ENCODE data around the gene ADGRA1. TPM values are rescaled to one million over a fixed set of nuclear protein-coding genes. Genes with fewer than 3 reads are reported as not detected.

ADGRA1 gene
- total and polyA plus RNA-seq, 2 experiments from 2014 or later: 0.23 to 0.52 TPM

DNA sequence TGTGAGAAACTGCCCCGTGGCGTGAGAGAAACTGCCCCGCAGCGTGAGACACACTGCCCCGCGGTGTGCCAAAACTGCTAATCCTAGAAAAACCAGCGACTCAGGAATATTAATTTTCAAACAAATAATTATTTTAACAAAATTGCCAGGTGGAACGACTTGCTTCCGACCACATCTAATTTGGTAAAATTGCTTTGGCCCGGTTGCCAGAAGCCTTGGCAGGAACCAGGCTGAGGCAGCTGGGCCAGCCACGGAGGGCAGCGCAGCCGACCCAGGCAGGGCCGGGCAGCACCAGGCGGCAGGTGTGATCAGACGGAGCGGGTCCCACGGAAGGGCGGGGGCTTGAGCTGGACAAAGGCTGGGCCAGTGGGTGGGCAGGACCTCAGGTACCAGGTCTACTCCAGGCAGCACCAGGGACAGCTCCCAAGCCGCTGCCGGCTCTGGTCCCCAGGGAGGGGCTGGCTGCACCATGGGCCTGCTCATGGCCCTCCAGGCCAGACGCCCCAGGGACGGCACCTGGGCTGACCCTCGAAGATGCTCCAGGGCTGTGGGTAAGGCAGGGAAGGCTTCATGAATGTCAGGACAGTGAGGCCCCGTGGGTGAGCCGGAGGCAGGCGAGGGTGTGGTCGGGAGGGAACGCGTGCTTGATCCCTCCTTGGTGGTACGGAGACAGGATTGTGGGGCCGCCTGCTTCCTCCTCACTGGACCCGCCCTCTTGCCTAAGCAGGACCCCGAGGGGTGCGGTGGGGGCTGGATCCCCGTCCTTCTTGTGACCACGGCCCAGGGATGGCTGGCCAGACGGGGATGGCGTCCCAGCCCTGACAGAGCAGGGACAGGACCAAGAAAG, 7.7 kb upstream of the ADGRA1 start:
- H3K4me3 ChIP-seq: no peak overlapping the region
- Mint-ChIP-seq H3K36me3 (ENCODE audit: low read depth) (no peaks in the 10 kb centered on the region), H3K27ac (no peak overlapping the region), H3K9me3 (no peaks in the 10 kb centered on the region), H3K4me1 (no peaks in the 10 kb centered on the region; the same call in 2 of the 3 replicates), H3K27me3 (ENCODE audit: insufficient read depth, low read depth, poor library complexity) (peaks cover 7% of the 10 kb centered on the region), H3K4me3 (no peak overlapping the region)
- H3K4me2 ChIP-seq: no peak overlapping the region
- no peaks in the 10 kb centered on the region for H4K20me1 ChIP-seq (replicated peaks; ENCODE audit: insufficient read depth)
- DNase-seq (ENCODE audit: low spot score) (peak; percentile 79), ATAC-seq (peak; percentile 94)
- no peak overlapping the region for H3K27ac ChIP-seq (ENCODE audit: low read depth)
- H3K36me3 ChIP-seq (ENCODE audit: insufficient read depth): no peaks in the 10 kb centered on the region
- H3K79me2 ChIP-seq (replicated peaks; ENCODE audit: insufficient read depth): no peaks in the 10 kb centered on the region
- TF ChIP-seq ETS1 (IDR thresholded peaks at IDR 0.05): no peak
- TF ChIP-seq, protein P1, sequence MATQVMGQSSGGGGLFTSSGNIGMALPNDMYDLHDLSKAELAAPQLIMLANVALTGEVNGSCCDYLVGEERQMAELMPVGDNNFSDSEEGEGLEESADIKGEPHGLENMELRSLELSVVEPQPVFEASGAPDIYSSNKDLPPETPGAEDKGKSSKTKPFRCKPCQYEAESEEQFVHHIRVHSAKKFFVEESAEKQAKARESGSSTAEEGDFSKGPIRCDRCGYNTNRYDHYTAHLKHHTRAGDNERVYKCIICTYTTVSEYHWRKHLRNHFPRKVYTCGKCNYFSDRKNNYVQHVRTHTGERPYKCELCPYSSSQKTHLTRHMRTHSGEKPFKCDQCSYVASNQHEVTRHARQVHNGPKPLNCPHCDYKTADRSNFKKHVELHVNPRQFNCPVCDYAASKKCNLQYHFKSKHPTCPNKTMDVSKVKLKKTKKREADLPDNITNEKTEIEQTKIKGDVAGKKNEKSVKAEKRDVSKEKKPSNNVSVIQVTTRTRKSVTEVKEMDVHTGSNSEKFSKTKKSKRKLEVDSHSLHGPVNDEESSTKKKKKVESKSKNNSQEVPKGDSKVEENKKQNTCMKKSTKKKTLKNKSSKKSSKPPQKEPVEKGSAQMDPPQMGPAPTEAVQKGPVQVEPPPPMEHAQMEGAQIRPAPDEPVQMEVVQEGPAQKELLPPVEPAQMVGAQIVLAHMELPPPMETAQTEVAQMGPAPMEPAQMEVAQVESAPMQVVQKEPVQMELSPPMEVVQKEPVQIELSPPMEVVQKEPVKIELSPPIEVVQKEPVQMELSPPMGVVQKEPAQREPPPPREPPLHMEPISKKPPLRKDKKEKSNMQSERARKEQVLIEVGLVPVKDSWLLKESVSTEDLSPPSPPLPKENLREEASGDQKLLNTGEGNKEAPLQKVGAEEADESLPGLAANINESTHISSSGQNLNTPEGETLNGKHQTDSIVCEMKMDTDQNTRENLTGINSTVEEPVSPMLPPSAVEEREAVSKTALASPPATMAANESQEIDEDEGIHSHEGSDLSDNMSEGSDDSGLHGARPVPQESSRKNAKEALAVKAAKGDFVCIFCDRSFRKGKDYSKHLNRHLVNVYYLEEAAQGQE (IDR thresholded peaks at IDR 0.05; ENCODE audit: unreplicated experiment): peak; percentile 94
- H3K4me1 ChIP-seq (ENCODE audit: insufficient read depth): no peaks in the 10 kb centered on the region
- no peaks in the 10 kb centered on the region for H3K9me2 ChIP-seq (ENCODE audit: insufficient read depth)
- no peak overlapping the region for H2AFZ ChIP-seq
- no peaks in the 10 kb centered on the region for H3F3A ChIP-seq (replicated peaks; ENCODE audit: low read depth)
- no peaks in the 10 kb centered on the region for H3K27me3 ChIP-seq (ENCODE audit: insufficient read depth)

DNA sequence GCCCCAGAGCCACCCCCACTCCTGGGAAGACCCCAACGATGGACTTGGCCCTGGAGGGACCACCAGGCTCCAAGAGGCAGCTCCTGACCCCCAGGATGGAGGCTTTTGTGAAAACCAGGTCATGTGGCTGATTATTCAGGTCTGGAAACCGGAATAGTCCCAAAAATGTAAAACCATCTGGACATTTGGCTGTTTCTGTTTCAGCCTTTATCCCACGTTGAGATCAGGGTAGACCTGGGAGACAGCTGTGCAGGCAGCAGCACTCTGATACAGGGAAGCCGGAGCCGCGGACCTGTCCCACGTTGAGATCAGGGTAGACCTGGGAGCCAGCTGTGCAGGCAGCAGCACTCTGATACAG, 7.1 kb upstream of the ADGRA1 start:
- H3K27me3 ChIP-seq (ENCODE audit: insufficient read depth): no peaks in the 10 kb centered on the region
- H4K20me1 ChIP-seq (replicated peaks; ENCODE audit: insufficient read depth): no peaks in the 10 kb centered on the region
- H3K4me3 ChIP-seq: no peak overlapping the region
- ATAC-seq: no peak
- Mint-ChIP-seq H3K4me3 (no peak overlapping the region), H3K4me1 (no peaks in the 10 kb centered on the region; the same call in 2 of the 3 replicates), H3K36me3 (ENCODE audit: low read depth) (no peaks in the 10 kb centered on the region), H3K9me3 (no peaks in the 10 kb centered on the region; the same call in 2 of the 3 replicates), H3K27me3 (ENCODE audit: insufficient read depth, low read depth, poor library complexity) (peaks cover 9% of the 10 kb centered on the region), H3K27ac (no peak overlapping the region)
- DNase-seq (ENCODE audit: low spot score): no peak
- no peaks in the 10 kb centered on the region for H3K36me3 ChIP-seq (ENCODE audit: insufficient read depth)
- no peaks in the 10 kb centered on the region for H3F3A ChIP-seq (replicated peaks; ENCODE audit: low read depth)
- no peaks in the 10 kb centered on the region for H3K79me2 ChIP-seq (replicated peaks; ENCODE audit: insufficient read depth)
- H3K4me2 ChIP-seq: no peak overlapping the region
- no peak overlapping the region for H2AFZ ChIP-seq
- H3K9me2 ChIP-seq (ENCODE audit: insufficient read depth): no peaks in the 10 kb centered on the region
- no peaks in the 10 kb centered on the region for H3K4me1 ChIP-seq (ENCODE audit: insufficient read depth)
- no peak overlapping the region for H3K27ac ChIP-seq (ENCODE audit: low read depth)
- no peak for TF ChIP-seq JUNB (IDR thresholded peaks at IDR 0.05; ENCODE audit: unreplicated experiment)
- TF ChIP-seq POLR2AphosphoS5 (IDR thresholded peaks at IDR 0.05; ENCODE audit: low read depth): no peak
- no peak for TF ChIP-seq EZH2 (IDR thresholded peaks at IDR 0.05; ENCODE audit: low read depth, unreplicated experiment)
- TF ChIP-seq ZNF331 (CRISPR knock-in tag; IDR thresholded peaks at IDR 0.05; ENCODE audit: low read depth): no peak
- no peak for TF ChIP-seq NANOG (IDR thresholded peaks at IDR 0.05; ENCODE audit: borderline replicate concordance)
- TF ChIP-seq, protein P1 (IDR thresholded peaks at IDR 0.05; ENCODE audit: unreplicated experiment): no peak
